AG10803 (cell line): ENCODE results near the gene GDPD4.

Source experiments
- DNase-seq: peaks from one replicate; pipeline ENCODE4 v3.0.0; 2010; ENCODE audit warnings: low read depth
- H3K4me3 ChIP-seq: 2 replicates; pipeline ENCODE4 v1.5.1; 2011; ENCODE audit warnings: mild to moderate bottlenecking, low read length, control low read depth
- CTCF ChIP-seq: conservative IDR thresholded peaks from 2 replicates; pipeline ENCODE4 v1.5.1; 2011; ENCODE audit warnings: mild to moderate bottlenecking, low read length, control low read depth, inconsistent platforms

GDPD4 gene

GRCh38 chr11:77267962-77268361 lies 33.5 kb downstream of the GDPD4 start:
- no peak overlapping the region for H3K4me3 ChIP-seq
- TF ChIP-seq CTCF, result no peak
- peak; percentile 76 for DNase-seq

- no peak for TF ChIP-seq CTCF
- H3K4me3 ChIP-seq, result no peak overlapping the region
- DNase-seq, result no peak
These were observed 34.7 kb downstream of the GDPD4 start for GRCh38 chr11:77266766-77267165.

DNA sequence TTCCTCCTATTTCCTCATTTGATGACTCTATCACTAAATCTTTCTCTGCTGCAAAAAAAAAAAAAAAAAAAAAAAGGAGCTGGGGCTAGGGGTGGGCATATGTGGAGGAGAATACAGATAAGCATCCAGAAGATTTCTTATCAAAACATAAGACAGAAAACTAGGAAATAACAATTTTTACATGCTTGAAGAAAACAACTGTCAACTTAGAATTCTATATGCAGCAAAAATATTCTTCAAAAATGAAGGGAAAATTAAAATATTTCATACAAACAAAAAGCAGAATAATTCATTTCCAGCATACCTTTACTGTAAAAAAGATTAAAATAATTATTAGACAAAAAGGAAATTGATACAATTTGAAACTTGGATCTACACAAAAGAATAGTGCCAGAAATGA lies 38.7 kb downstream of the GDPD4 start:
- DNase-seq, result no peak
- TF ChIP-seq CTCF, result no peak
- H3K4me3 ChIP-seq, result no peak overlapping the region

DNA sequence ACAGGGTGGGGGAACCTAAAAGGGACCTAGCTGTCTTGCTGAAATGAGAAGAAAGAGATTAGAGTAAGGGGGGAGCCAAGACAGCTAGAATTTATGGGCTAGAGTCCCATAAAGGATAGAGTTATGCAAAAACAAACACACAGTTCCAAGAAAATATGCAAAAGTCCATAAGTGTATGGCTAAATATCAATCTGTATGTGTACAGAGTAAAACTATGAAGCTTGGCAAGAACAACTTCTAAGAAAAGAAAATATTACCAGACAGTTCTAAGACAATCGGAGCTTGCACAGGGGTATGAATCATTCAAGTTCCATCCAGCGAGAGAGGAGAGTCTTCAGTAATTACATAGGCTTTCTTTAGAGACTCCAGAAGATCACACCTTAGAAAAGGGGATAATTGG lies 41.8 kb downstream of the GDPD4 start:
- H3K4me3 ChIP-seq, result no peak overlapping the region
- no peak for TF ChIP-seq CTCF
- DNase-seq, result peak; percentile 27

- no peak overlapping the region for H3K4me3 ChIP-seq
- no peak for TF ChIP-seq CTCF
- DNase-seq, result no peak
These were observed 47.8 kb downstream of the GDPD4 start for GRCh38 chr11:77253690-77254089.

DNA sequence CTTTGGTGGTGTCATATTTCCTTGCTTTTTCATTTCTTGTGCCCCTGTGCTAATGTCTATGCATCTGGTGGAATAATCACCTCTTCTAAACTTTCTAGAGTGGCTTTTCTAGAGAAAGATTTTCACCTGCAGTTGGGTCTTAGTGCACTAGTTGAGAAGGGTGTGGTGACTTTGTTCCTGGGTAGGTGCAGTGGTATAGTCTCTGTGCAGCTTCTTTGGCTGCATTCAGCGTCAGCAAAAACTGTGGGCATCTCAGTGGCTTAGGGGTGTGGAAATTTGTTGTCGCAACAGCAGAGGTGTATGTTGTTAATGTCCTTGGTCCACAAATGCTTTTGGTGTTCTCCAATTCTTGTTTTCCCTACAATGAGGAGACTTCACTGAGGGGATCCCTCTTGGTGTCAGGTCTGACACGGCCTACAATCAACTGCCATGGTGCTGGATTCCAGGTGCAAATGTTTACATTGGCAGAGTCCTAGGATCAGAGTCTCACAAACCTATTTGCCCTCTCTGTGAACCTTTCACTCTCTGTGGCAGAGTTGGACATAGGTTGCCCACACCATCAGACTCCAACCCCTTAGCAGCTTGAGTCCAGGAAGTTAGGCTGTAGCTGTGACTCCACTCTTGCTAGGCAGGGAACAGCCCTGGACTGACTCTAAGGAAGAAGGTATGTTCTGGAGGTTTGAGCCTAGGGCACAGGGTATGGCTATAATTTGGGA lies 48.8 kb downstream of the GDPD4 start:
- TF ChIP-seq CTCF, result no peak
- no peak for DNase-seq
- H3K4me3 ChIP-seq, result no peak overlapping the region

DNA sequence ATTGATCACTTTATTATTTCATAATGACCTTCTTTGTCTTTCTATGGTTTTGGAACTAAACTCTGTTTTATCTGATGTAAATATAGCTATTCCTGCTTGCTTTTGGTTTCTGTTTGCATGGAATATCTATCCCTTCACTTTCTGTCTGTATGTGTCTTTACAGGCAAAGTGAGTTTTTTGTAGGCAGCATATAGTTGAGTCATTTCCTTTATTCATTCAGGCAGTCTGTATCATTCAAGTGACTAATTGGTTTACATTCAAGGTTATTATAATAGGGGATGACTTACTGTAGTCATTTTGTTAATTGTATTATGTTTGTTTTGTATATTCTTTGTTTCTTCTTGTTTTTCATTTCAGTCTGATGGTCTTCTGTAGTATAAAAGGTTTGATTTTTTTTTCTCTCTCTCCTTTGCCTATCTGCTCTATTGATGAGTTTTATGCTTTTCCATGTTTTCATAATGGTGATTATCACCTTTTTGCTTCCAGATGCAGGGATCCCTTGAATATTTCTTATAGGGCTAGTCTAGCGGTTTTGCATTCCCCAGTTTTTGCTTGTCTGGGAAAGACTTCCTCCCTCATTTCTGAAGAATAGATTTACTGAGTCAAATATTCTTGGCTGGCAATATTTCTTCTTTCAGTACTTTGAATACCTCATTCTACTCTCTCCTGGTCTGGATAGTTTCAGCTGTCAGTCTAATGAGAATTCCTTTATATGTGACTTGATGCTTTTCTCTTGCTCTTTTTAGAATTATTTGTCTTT lies 50.4 kb downstream of the GDPD4 start:
- no peak for TF ChIP-seq CTCF
- DNase-seq, result no peak
- no peak overlapping the region for H3K4me3 ChIP-seq
